Measurements from ENCODE around the gene TFDP3. TPM values are rescaled to one million over a fixed set of nuclear protein-coding genes. Genes with fewer than 3 reads are reported as not detected.

Gene TFDP3
- polyA plus RNA-seq, 1 donor from 2014 or later, result not detected

- Histone ChIP-seq H2AFZ (ENCODE audit: low read depth, low read length) (no peak overlapping the region), H3K79me2 (replicated peaks; ENCODE audit: insufficient read depth, low read length) (no peaks in the 10 kb centered on the region), H4K20me1 (ENCODE audit: insufficient read depth) (no peaks in the 10 kb centered on the region), H3F3A (ENCODE audit: insufficient read depth, low read length, poor library complexity, severe bottlenecking) (no peaks in the 10 kb centered on the region), H3K27ac (ENCODE audit: low read length) (no peak overlapping the region), H3K9me3 (ENCODE audit: low read length) (no peaks in the 10 kb centered on the region), H3K4me3 (ENCODE audit: low read length) (no peak overlapping the region), H3K4me2 (ENCODE audit: low read length) (no peak overlapping the region), H3K27me3 (ENCODE audit: insufficient read depth, low read depth, low read length) (no peaks in the 10 kb centered on the region), H3K9me2 (ENCODE audit: insufficient read depth, low read length) (no peaks in the 10 kb centered on the region), H3K36me3 (ENCODE audit: insufficient read depth, low read length) (no peaks in the 10 kb centered on the region), H3K9ac (ENCODE audit: low read length) (no peak overlapping the region)
- TF ChIP-seq EP300 (conservative IDR thresholded peaks at IDR 0.05; ENCODE audit: poor library complexity, severe bottlenecking) (no peak), SMC3 (conservative IDR thresholded peaks at IDR 0.05; ENCODE audit: poor library complexity) (no peak), MXI1 (conservative IDR thresholded peaks at IDR 0.05; ENCODE audit: poor library complexity, severe bottlenecking) (no peak), POLR2AphosphoS5 (IDR thresholded peaks at IDR 0.05) (no peak), EZH2 (IDR thresholded peaks at IDR 0.05; ENCODE audit: borderline replicate concordance, insufficient read depth, low read length, poor library complexity, severe bottlenecking) (no peak), RAD21 (conservative IDR thresholded peaks at IDR 0.05) (no peak), TAF1 (IDR thresholded peaks at IDR 0.05; ENCODE audit: low read depth) (no peak), CTCF (IDR thresholded peaks at IDR 0.05; ENCODE audit: poor library complexity, severe bottlenecking) (no peak), REST (IDR thresholded peaks at IDR 0.05; ENCODE audit: borderline replicate concordance) (no peak)
Observed at GRCh38 chrX:133215017-133215416, 3.1 kb downstream of the TFDP3 start.

DNA sequence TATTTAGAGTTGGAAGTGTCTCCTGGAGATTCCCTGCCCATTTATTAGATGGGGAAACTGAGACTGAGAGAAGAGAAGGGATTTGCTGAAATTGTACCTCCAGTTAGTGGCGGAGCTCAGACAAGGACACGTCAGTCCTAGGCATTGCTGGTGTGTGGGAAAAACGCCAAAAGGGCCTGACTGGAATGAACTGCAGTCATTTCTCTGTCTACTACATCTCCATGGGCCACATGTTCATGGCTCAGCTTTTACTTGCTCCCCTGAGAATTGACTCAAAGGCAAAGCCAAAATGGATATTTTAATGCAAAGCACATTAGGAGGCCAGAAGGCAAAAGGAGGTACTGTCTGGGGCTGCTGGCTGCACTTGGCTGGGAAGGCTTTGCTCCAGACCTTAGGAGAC lies 3.9 kb downstream of the TFDP3 start:
- no peaks in the 10 kb centered on the region for H3K9me3 ChIP-seq (ENCODE audit: low read length)

DNA sequence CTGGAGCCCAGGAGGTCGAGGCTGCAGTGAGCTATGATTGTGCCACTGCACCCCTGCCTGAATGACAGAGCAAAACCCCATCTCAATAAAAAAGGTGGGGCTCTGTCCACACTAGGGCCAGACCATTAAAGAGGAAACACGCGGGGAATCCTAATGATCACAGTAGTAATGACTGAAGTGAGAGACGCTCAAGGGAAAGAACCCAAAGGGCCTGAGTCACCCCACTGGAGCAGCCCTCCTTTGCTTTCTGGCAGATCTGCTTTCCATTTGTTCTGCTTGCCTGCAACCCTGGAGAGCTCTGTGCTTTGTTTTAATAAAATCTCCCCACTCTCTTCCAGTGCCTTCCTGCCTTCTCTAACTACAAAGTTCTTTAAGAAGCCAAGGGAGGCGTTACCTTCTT lies 5.0 kb downstream of the TFDP3 start:
- Histone ChIP-seq H3K4me2 (ENCODE audit: low read length) (no peak overlapping the region), H3K9ac (ENCODE audit: low read length) (no peak overlapping the region), H3K4me3 (ENCODE audit: low read length) (no peak overlapping the region), H3K27me3 (ENCODE audit: insufficient read depth, low read depth, low read length) (no peaks in the 10 kb centered on the region), H3K79me2 (replicated peaks; ENCODE audit: insufficient read depth, low read length) (no peaks in the 10 kb centered on the region), H3F3A (ENCODE audit: insufficient read depth, low read length, poor library complexity, severe bottlenecking) (no peaks in the 10 kb centered on the region), H3K36me3 (ENCODE audit: insufficient read depth, low read length) (no peaks in the 10 kb centered on the region), H2AFZ (ENCODE audit: low read depth, low read length) (no peak overlapping the region), H3K9me2 (ENCODE audit: insufficient read depth, low read length) (no peaks in the 10 kb centered on the region), H4K20me1 (ENCODE audit: insufficient read depth) (no peaks in the 10 kb centered on the region), H3K27ac (ENCODE audit: low read length) (no peak overlapping the region), H3K9me3 (ENCODE audit: low read length) (no peaks in the 10 kb centered on the region)
- TF ChIP-seq SMC3 (conservative IDR thresholded peaks at IDR 0.05; ENCODE audit: poor library complexity), result no peak
- TF ChIP-seq POLR2AphosphoS5 (IDR thresholded peaks at IDR 0.05), result no peak
- TF ChIP-seq CTCF (IDR thresholded peaks at IDR 0.05; ENCODE audit: poor library complexity, severe bottlenecking), result no peak
- TF ChIP-seq MXI1 (conservative IDR thresholded peaks at IDR 0.05; ENCODE audit: poor library complexity, severe bottlenecking), result no peak

More for the DNA sequence above, 3.9 kb downstream of the TFDP3 start:
- H3K4me2 ChIP-seq (ENCODE audit: low read length), result no peak overlapping the region
- no peak overlapping the region for H2AFZ ChIP-seq (ENCODE audit: low read depth, low read length)
- no peaks in the 10 kb centered on the region for H3K79me2 ChIP-seq (replicated peaks; ENCODE audit: insufficient read depth, low read length)
- H3K9ac ChIP-seq (ENCODE audit: low read length), result no peak overlapping the region
- H3K27ac ChIP-seq (ENCODE audit: low read length), result no peak overlapping the region
- no peaks in the 10 kb centered on the region for H3K27me3 ChIP-seq (ENCODE audit: insufficient read depth, low read depth, low read length)
- H4K20me1 ChIP-seq (ENCODE audit: insufficient read depth), result no peaks in the 10 kb centered on the region
- H3F3A ChIP-seq (ENCODE audit: insufficient read depth, low read length, poor library complexity, severe bottlenecking), result no peaks in the 10 kb centered on the region
- no peak overlapping the region for H3K4me3 ChIP-seq (ENCODE audit: low read length)
- no peak for TF ChIP-seq TAF1 (IDR thresholded peaks at IDR 0.05; ENCODE audit: low read depth)
- H3K36me3 ChIP-seq (ENCODE audit: insufficient read depth, low read length), result no peaks in the 10 kb centered on the region
- no peaks in the 10 kb centered on the region for H3K9me2 ChIP-seq (ENCODE audit: insufficient read depth, low read length)

Data from neural cell (in vitro differentiated cells).